ENCODE results near the gene DAZAP2.
"Not testable (repeated sequence)": the region's sequence is repeated elsewhere in the genome, so short reads cannot be mapped to it uniquely, and the experiment has no call there.

Gene DAZAP2

GRCh38 chr12:51246254-51246853 lies 7.7 kb downstream of the DAZAP2 start:
- DNase-seq (ENCODE audit: low spot score) = no peak
- no peak for FAIRE-seq

GRCh38 chr12:51247523-51248206 lies 9.0 kb downstream of the DAZAP2 start:
- DNase-seq (ENCODE audit: low spot score) (no peak), FAIRE-seq (no peak)

- FAIRE-seq = no peak
- DNase-seq (ENCODE audit: low spot score) = no peak
Measured at GRCh38 chr12:51253276-51253675, 14.7 kb downstream of the DAZAP2 start.

DNA sequence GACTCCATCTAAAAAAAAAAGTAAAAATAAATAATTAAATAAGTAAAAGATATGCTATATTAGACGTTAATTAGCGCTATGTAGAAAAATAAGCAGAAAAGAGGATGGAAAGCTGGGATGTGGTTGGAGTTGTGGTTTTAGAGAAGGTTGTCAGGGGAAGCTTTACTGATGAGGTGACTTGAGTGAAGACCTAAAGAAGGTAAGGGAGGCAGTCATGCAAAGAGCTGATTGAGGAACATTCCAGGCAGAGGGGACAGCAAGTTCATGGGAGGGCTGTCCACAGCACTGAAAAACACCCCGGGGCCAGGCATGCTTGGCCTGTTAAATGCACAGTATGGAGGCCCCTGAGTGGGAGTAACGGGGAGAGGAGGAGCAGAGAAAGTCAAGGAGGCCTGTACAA lies 15.9 kb downstream of the DAZAP2 start:
- no peak for DNase-seq (ENCODE audit: low spot score)
- no peak for FAIRE-seq

GRCh38 chr12:51259600-51259999 lies 21.0 kb downstream of the DAZAP2 start:
- not testable (repeated sequence) for DNase-seq (ENCODE audit: low spot score); FAIRE-seq

- no peak for FAIRE-seq
- peak; percentile 51 for DNase-seq (ENCODE audit: low spot score)
Measured at GRCh38 chr12:51262758-51263177, 24.1 kb downstream of the DAZAP2 start.

GRCh38 chr12:51263341-51263740 lies 24.7 kb downstream of the DAZAP2 start:
- DNase-seq (ENCODE audit: low spot score) (no peak), FAIRE-seq (no peak)

DNA sequence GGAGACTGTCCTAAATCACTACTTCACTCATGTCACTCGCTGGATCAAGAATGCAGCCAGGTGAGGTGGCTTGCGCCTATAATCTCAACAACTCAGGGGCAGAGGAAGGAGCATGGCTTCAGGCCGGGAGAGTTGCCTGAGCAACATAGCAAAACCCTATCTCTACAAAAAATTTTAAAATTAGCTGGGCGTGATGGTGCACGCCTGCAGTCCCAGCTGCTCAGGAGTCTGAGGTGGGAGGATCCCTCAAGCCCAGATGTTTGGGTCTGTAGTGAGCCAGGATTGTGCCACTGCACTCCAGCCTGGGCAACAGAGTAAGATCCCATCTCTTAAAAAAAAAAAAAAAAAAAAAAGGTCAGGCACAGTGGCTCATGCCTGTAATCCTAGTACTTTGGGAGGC lies 25.7 kb downstream of the DAZAP2 start:
- DNase-seq (ENCODE audit: low spot score) (no peak), FAIRE-seq (no peak)

- no peak for DNase-seq (ENCODE audit: low spot score)
- FAIRE-seq = no peak
Measured at GRCh38 chr12:51265024-51265423, 26.4 kb downstream of the DAZAP2 start.

DNA sequence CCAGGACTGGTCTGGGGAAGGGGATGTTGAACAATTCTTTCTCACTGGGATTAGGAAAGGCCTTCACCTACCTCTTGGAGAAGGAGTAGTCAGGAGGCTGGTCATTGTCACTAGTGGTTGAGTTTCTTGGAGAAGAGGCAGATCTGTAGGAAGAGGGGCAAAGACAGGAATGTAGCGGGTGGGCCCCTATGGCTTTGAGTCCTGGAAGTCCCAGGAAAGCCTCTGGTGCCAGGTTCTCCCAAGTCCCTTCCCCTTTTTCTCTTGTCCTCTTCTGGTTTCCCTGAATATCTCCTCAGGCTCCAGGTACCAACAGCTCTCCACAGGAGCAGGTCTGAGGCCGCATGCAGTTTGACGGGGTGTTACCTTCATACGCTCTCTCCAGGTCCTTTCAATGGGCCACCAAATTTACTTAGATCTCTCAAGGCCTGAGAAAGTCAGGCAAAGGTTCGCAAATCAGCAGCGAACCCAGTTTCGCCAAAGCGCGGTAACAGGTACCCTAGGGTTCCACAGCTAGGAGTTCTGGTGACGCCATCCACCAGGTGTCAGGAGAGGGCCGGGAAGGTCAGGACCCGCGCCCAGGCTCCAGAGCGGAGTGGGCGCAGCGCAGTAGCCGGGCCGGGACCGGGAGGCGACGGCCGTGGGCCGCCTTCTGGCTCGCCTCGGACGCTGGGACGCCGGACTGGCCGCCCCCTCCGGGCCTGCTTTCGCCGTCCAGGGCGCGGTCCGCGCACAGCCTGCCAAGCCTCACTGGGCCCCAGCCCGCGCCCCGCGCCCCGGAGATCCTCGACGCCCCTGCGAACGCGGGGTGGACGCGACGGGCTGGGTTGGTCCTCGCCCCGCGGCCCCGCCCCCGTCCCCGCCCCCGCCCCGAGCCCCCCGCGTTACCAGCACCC lies 30.8 kb downstream of the DAZAP2 start:
- FAIRE-seq = no peak
- DNase-seq (ENCODE audit: low spot score) = peak; percentile 58

DNA sequence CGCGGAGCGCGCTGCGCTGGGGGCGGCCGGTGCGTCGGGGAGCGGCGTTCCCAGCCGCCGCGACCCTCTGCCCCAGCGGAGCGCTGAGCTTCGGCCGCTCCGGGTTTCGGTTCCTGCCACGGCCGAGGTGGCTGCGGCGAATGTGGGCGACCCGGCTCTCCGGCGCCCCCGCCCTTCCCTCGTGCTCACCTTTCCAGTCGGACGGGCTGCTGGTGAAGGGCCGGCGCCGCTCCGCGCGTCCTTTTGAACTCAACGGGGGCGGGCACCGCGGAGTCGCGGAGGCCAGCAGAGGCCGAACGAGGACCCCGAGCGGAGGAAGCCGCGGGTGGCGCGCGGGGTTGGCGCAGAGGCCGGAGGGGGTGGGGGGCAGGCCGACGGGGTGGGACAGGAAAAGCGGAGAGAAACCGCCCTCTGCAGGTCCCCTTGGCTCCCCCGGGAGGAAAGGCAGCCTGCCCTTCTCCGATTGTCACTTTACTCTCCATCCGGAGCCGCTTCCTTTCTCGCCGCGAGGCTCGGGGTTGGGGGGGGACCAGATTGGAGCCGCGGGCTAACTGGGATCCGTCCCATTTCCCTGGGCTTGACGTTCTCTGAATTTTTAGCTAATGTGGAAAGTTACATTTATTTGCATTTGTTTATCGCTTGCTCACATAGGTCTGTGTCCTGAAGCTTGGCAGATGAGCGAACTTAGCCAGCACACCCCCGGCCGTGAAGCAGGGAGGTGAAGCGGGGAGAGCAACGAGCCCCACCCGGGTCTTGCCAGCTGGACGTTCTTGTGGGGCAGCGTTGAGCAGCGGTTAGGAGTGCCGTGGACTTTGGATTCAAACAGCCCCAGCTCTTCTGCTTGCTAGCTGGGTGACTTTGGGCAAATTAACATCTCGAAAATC lies 31.7 kb downstream of the DAZAP2 start, which contains the start of gene SMAGP:
TSS of gene SMAGP (minus strand) at position 349 of the 884 bp plus-strand sequence. CDS start 1,137 bp downstream, outside the sequence.
- no peak for FAIRE-seq
- peak; percentile 69 for DNase-seq (ENCODE audit: low spot score)

DNA sequence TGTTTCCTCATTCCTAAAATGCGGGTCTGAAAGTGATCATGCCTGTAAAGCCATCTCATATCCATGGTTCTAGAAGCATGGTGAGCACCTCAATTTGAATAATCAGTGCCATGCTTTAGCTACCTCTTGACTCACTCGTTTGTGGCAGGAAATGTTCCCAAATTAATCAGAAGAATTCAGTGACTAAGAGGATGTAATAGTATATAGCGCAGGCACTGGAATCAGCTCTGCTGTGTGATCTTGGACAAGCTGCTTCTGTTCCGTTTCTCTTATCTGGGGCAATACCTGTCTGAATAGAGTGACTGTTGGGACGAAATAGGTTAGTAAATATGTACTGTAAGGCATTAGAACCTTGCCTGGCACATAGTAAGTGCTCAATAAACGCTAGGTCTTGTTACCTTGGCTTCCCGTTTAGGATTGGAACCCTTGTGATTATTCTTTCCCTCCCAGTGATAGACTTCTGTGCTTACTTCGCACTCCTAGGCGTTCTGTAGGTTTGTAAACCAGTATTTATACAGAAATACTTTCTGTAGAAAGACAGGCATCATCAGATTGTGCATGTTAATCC lies 32.4 kb downstream of the DAZAP2 start:
- DNase-seq (ENCODE audit: low spot score) (peak; percentile 54), FAIRE-seq (no peak)

DNA sequence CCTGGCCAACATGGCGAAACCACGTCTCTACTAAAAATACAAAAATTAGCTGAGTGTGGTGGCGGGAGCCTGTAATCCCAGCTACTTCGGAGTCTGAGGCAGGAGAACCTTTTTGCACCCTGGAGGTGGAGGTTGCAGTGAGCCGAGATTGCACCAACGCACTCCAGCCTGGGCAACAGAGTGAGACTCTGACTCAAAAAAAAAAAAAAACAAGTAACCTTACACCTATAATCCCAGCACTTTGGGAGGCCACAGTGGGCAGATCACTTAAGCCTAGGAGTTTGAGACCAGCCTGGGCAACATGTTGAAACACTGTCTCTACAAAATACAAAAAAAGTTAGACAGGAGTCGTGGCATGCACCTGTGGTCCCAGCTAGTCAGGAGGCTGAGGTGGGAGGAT lies 34.2 kb downstream of the DAZAP2 start:
- not testable (repeated sequence) for FAIRE-seq; DNase-seq (ENCODE audit: low spot score)

- DNase-seq (ENCODE audit: low spot score) (no peak), FAIRE-seq (no peak)
Measured at GRCh38 chr12:51275088-51275487, 36.5 kb downstream of the DAZAP2 start.

DNA sequence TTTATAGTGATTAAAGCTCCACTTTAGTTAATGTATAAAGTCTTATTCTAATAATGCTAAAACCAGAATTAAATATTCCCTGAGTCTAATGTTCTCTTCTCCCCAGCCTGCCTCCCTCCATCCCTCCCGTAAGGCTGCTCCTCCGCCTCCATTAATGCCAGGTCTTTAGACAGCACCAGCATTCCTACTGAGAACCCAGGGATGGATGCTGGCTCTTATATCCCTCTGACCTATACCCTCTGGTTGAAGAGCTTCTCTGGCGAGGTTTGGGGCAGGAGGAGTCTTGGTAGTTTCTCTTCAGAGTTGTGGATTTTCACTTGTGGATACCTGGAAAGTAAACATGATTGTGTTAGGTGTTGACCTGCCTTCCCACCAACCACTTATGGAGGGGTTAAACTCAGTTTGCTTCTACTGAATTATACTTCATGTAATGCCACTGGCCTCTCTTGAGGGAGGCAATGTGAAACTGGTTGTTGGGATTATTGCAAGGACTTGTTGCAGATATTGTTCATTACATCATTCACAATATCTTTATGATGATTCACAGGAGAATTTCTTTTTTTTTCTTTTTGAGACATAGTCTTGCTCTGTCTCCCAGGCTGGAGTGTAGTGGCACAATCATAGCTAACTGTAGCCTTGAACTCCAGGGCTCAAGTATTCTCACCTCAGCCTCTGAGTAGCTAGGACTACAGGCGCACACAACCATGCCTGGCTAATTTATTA lies 42.7 kb downstream of the DAZAP2 start:
- DNase-seq (ENCODE audit: low spot score) = peak; percentile 32
- no peak for FAIRE-seq

GRCh38 chr12:51285843-51286242 lies 47.2 kb downstream of the DAZAP2 start:
- FAIRE-seq (no peak), DNase-seq (ENCODE audit: low spot score) (no peak)

- DNase-seq (ENCODE audit: low spot score); FAIRE-seq: not testable (repeated sequence)
Measured at GRCh38 chr12:51291603-51292513, 53.2 kb downstream of the DAZAP2 start.

Data from urothelium cell line (cell line).